HFFc6 (cell line): ENCODE data around the gene NTM. TPM values are rescaled to one million over a fixed set of nuclear protein-coding genes. Genes with fewer than 3 reads are reported as not detected.

Source experiments
- DNase-seq: peaks from one replicate; pipeline ENCODE4 v3.0.0-alpha.2; 2018
- H3K27ac Mint-ChIP-seq: 2 replicates; pipeline ENCODE4 v1.8.0; 2020; ENCODE audit warnings: mild to moderate bottlenecking, mixed read lengths
- H3K27me3 Mint-ChIP-seq: 2 replicates; pipeline ENCODE4 v1.8.0; 2021; ENCODE audit warnings: mild to moderate bottlenecking, moderate library complexity, mixed read lengths; ENCODE audit not compliant: insufficient read depth
- H3K36me3 Mint-ChIP-seq: 2 replicates; pipeline ENCODE4 v1.8.0; 2021; ENCODE audit warnings: low read depth, mixed read lengths
- H3K4me1 Mint-ChIP-seq: 2 replicates; pipeline ENCODE4 v1.8.0; 2020; ENCODE audit warnings: low read depth, mixed read lengths
- H3K4me3 Mint-ChIP-seq: 2 replicates; pipeline ENCODE4 v1.8.0; 2020; ENCODE audit warnings: mild to moderate bottlenecking, moderate library complexity, mixed read lengths
- H3K9me3 Mint-ChIP-seq: 2 replicates; pipeline ENCODE4 v1.8.0; 2020; ENCODE audit warnings: mild to moderate bottlenecking, mixed read lengths
- total RNA-seq, 6 experiments: library from RNA; stranded (reverse); fragmentation: NEBNext Ultra II Directional; extraction: Animal tissue kit (Norgen Biotek cat#: 25700); gene quantifications; 2 replicates in 1 of 6; 3 replicates in 5 of 6; pipeline ENCODE4 v1.2.3, GENCODE V29; 2021
- TF ChIP-seq, protein P1 (sequence below): fragments of 200-600 bp; sonication (generic); IDR thresholded peaks from 2 replicates; pipeline ENCODE4 v1.5.0; 2021; ENCODE audit warnings: antibody characterized with exemption, mild to moderate bottlenecking

Gene NTM
- total RNA-seq, 6 experiments from 2014 or later: 18.3 to 23.6 (median 21.7) TPM

DNA sequence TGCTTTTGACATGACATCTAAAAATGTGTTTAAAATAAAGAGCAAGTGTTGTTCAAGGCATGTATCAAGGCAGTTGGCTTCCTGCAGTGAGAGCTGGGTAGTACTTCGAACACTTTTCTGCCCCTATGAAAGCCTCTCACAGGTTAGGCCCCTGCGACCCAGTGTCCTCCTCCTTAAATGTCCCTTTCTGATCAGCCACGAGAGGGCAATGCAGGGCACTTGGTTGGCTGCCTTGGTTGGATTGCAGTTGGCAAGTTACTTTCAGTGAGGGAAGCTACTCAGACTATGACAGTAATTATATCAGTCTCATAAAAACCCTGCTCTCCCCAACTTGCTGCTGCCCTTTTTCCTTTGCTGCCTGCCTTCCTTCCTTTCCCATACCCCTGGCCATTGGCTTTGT lies 743.8 kb downstream of the NTM start:
- no peaks in the 10 kb centered on the region; the same call in 1 of the 2 replicates for H3K27me3 Mint-ChIP-seq

DNA sequence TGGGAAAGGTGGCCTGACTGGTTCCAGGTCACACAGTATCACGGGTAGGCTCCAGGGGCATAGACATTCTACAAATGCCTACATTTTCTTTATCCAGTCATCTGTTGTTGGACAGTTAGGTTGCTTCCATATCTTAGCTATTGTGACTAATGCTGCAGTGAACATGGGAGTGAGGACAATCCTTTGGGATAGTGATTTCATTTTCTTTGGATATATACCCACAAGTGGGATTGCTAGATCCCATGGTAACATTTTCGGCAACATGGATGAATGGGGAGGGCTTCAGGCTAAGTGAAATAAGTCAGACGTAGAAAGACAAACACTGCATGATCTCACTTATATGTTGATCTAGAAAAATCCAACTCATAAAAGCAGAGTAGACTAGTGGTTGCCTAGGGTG lies 744.3 kb downstream of the NTM start:
- TF ChIP-seq, protein P1, sequence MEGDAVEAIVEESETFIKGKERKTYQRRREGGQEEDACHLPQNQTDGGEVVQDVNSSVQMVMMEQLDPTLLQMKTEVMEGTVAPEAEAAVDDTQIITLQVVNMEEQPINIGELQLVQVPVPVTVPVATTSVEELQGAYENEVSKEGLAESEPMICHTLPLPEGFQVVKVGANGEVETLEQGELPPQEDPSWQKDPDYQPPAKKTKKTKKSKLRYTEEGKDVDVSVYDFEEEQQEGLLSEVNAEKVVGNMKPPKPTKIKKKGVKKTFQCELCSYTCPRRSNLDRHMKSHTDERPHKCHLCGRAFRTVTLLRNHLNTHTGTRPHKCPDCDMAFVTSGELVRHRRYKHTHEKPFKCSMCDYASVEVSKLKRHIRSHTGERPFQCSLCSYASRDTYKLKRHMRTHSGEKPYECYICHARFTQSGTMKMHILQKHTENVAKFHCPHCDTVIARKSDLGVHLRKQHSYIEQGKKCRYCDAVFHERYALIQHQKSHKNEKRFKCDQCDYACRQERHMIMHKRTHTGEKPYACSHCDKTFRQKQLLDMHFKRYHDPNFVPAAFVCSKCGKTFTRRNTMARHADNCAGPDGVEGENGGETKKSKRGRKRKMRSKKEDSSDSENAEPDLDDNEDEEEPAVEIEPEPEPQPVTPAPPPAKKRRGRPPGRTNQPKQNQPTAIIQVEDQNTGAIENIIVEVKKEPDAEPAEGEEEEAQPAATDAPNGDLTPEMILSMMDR: no peak
- no peak for DNase-seq
- Mint-ChIP-seq H3K36me3 (peaks cover 5% of the 10 kb centered on the region; the same call in 1 of the 2 replicates), H3K9me3 (no peaks in the 10 kb centered on the region), H3K4me3 (no peak overlapping the region), H3K27me3 (no peaks in the 10 kb centered on the region; the same call in 1 of the 2 replicates), H3K27ac (no peak overlapping the region), H3K4me1 (peaks cover 50% of the 10 kb centered on the region)

More for the DNA sequence above, 743.8 kb downstream of the NTM start:
- Mint-ChIP-seq H3K36me3 (peaks cover 5% of the 10 kb centered on the region; the same call in 1 of the 2 replicates), H3K4me3 (no peak overlapping the region), H3K9me3 (no peaks in the 10 kb centered on the region), H3K27ac (no peak overlapping the region), H3K4me1 (peaks cover 50% of the 10 kb centered on the region)
- DNase-seq: peak; percentile 21
- TF ChIP-seq, protein P1: peak; percentile 74

DNA sequence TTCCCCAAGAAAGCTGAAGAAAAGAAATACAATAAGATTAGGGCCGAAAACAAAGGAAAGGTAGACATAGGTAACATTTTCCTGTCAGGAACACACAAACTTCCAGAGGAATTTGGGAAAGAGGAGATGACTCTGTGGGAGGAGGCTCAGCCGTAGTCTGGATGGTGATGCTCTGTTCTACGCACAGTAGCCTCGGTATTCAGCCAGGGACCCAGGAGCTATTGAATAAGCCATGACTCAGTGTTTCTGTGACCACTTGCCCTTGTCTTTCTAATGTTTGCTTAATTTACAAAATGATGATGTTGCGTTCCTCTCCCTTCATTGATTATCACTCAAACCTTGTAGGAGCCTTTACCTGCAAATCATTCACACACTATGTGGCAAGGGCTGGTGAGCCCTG lies 745.0 kb downstream of the NTM start:
- peak; percentile 31 for DNase-seq
- no peaks in the 10 kb centered on the region; the same call in 1 of the 2 replicates for H3K27me3 Mint-ChIP-seq
- no peak overlapping the region for H3K4me3 Mint-ChIP-seq
- H3K9me3 Mint-ChIP-seq: no peaks in the 10 kb centered on the region
- no peaks in the 10 kb centered on the region for H3K36me3 Mint-ChIP-seq
- TF ChIP-seq, protein P1: no peak
- H3K27ac Mint-ChIP-seq: peak overlapping the region; percentile 47
- H3K4me1 Mint-ChIP-seq: peaks cover 50% of the 10 kb centered on the region

DNA sequence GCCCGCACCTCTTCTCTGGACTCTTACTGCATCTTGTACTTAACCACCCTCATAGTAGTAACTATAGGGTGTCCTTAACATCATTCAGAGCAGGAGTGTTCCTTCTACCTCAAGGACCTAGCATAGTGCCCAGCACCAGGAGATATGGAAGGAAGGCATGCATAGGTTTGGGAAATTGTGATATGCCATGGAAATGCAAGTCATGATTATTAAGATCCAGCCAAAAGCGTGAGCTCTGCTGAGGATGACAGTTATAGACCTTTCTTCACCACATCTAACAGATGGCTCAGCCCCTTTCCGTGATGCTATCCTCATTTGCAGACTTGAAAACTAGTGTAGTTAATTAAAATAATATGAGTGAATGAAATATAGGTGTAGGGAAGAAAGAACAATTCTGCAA lies 746.1 kb downstream of the NTM start:
- no peaks in the 10 kb centered on the region; the same call in 1 of the 2 replicates for H3K27me3 Mint-ChIP-seq
- peaks cover 44% of the 10 kb centered on the region for H3K4me1 Mint-ChIP-seq
- no peak for DNase-seq
- no peaks in the 10 kb centered on the region for H3K9me3 Mint-ChIP-seq
- H3K36me3 Mint-ChIP-seq: no peaks in the 10 kb centered on the region
- H3K27ac Mint-ChIP-seq: no peak overlapping the region
- TF ChIP-seq, protein P1: no peak
- no peak overlapping the region for H3K4me3 Mint-ChIP-seq

DNA sequence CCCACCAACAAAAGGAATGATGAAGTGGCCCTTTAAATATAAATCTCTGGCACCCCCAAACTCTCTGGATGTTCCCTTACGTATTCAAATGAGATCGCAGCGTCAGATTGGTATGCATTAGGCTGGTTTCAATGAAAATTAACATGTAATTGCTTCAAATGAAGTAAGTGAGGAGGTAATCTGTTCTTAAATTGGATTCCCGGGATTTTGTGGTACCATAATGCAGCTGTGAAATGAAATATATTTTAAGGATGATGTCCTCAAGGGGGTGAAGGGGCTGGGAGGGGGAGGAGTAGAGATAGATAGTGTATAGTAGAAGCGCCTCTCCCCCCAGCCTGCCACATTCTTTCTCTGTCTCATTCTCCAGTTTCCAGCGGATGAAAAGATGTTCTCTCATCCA lies 748.2 kb downstream of the NTM start:
- Mint-ChIP-seq H3K27me3 (no peaks in the 10 kb centered on the region), H3K27ac (no peak overlapping the region), H3K4me1 (peaks cover 25% of the 10 kb centered on the region), H3K4me3 (no peak overlapping the region), H3K9me3 (no peaks in the 10 kb centered on the region), H3K36me3 (no peaks in the 10 kb centered on the region)
- TF ChIP-seq, protein P1: no peak
- DNase-seq: no peak

DNA sequence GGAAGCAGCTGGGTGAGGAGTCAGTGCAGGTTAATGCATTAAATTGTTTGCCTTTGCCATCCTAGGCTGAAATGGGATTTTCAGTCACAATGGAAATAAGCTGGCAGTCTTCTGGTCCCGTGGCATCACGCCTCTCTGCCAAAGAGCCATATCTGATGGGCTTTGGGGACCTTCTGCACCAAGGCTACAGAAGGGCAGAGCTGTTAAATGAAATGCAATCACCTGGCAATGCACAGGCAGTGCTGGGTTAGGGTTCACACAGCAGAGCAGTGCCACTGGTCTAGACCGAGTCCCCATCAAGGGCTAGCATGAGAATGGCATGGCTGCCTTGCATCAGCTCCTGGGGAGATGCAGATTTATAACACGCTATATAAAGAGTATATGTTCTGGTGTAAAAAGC lies 749.2 kb downstream of the NTM start:
- no peak for DNase-seq
- H3K4me3 Mint-ChIP-seq: no peak overlapping the region
- H3K4me1 Mint-ChIP-seq: peaks cover 16% of the 10 kb centered on the region
- H3K27me3 Mint-ChIP-seq: no peaks in the 10 kb centered on the region; the same call in 1 of the 2 replicates
- H3K36me3 Mint-ChIP-seq: no peaks in the 10 kb centered on the region
- no peaks in the 10 kb centered on the region for H3K9me3 Mint-ChIP-seq
- TF ChIP-seq, protein P1: no peak
- H3K27ac Mint-ChIP-seq: no peak overlapping the region
